HG02588 (cell line): ENCODE data around the gene ATP6AP2.

Experiments
- ATAC-seq: cut with Tn5 transposase; IDR thresholded peaks from one replicate; pipeline ENCODE4 v1.9.1; 2021; ENCODE audit warnings: mild to moderate bottlenecking, moderate library complexity; ENCODE audit not compliant: unreplicated experiment

Gene ATP6AP2

DNA sequence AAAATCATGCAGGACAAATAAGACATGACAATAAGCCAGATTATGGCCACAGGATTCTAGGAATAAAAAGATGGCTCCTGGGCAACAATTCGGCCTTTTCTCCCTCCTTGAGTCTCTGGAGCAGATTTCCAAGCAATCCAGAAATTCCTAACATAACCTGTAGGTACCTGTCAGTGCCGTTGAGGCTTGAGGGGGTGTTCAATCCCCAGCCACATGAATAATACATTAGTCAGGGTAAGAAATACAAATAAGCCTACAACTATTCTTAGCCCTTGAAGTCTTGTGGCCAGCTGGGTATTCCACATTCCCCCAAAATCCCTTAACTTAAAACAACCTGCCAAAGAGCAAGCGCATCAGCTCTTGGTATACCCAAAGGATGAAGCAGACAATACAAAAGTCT lies 56.9 kb downstream of the ATP6AP2 start:
- ATAC-seq = no peak

GRCh38 chrX:40644176-40644575 lies 63.4 kb downstream of the ATP6AP2 start:
- no peak for ATAC-seq

GRCh38 chrX:40644821-40645358 lies 64.1 kb downstream of the ATP6AP2 start:
- no peak for ATAC-seq

- ATAC-seq = peak; percentile 26
Measured at GRCh38 chrX:40646489-40647306, 65.9 kb downstream of the ATP6AP2 start.

DNA sequence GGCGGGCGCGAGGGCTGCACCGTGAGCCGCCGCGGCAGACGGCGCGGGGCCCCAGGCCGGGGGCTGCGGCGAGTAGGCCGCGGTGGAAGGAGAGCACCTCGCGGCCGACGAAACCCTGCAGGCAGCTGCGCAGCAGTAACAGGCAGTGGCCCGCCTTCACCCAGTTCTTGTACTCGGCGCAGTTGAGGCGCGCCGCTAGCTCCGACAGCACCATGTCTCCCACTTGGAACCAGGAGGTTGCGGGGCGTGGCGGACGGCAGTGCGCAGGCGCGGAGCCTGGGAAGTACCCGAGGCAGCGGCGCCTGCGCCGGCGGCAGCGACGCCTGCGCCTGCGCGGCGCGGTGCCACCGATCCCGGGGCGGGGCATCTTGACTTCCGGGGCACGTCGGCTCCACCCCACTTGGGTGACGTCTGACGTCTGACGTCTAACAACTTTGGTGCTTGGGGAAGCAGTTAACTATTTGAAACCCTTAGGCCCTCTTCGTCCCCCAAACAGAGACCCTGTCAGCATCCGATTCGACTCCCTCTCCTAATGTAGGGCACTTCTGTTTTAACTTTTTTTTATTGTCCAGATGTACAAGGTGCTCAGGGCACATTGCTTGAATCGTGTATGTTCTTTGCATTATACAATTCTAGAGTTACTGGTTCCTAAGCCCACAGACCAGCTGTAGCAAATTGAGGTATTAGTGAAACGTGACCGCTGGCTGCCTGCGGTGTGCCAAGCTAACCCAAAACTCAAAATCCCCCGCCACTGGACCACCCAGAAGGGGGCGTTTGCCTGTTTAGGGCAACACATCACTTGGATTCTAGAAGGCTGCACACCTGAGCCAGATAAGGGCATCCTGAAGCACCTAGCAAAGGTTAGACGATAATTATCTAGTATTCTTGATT lies 66.8 kb downstream of the ATP6AP2 start, which contains the start of gene CXorf38:
TSS of gene CXorf38 (minus strand) at position 255 of the 891 bp plus-strand sequence. CDS start at position 214, 41 bp downstream.
- ATAC-seq = peak; percentile 75

DNA sequence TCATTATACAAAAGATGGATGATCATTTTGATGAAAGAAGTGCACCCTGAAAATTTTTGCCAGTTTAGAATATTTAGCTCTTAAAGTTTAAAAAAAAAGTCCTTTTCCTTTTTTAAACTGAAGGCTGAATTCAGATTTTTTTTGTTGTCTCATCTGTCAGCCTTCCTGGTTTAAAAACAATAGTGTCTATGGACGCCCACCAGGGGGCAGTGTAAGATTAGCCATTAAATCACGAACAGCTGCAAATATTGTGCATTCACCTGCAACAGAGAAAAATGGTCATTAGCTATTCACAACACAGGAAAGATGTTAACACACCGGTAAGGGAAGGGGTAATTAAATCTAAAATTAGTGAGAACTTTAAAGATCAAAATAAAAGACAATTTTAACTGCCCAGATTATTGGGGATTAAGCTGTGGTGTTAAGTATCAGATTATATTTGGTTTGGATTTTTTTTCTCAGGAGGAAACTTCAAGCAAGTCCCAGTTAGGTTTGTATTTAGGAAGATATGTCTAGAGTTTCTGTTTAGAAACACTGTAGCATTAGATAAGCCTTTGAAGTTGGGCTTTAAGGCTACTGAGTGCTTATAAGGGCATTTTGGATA lies 71.0 kb downstream of the ATP6AP2 start:
- ATAC-seq = no peak

DNA sequence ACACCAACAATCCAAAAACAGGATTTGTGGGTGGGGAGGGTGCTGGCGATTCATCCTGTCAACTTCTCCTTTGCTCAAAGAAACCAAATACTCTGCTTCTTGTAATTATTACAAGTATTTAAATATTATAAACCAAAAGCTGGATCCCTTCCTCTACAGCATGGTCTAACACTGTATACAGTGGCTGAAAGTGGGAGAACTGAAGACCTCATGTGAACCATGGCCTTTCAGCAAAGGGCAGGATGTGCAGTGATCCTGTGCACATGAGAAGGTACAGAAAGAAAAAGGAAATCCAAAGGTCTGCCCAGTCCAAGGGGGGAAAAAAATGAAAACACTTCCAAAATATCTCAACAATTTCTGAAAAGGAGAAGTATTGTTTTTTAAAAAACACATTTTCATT lies 71.9 kb downstream of the ATP6AP2 start:
- no peak for ATAC-seq

DNA sequence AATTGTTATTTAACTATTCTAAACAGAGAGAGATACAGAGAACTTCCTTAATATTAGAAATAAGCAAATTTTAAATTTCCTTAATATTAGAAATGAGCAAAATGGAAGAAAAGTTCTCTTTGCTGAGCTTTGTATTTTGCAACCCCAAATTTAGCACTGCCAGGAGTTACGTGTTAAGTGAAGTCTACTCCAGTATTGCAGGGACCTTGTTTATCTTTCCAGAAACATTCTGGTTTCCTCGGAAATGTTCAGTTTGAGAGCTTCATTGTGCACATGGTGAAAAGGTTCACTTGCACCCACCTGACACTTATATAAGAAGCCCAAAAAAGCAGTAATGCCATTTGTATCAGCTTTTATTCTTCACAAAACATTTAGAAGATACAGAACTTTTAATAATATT lies 72.8 kb downstream of the ATP6AP2 start:
- no peak for ATAC-seq
